B cell (primary cell): ENCODE data around the gene HIF3A.

Experiments
- EZH2 ChIP-seq: IDR thresholded peaks from 2 replicates; pipeline ENCODE4 v1.6.1; 2012; ENCODE audit warnings: borderline replicate concordance, low read depth, mild to moderate bottlenecking, moderate library complexity, low read length; ENCODE audit not compliant: insufficient read depth, poor library complexity, severe bottlenecking
- TF ChIP-seq, protein P1 (sequence below): fragments of 200-600 bp; IDR thresholded peaks from one replicate; pipeline ENCODE4 v1.8.0; 2022; ENCODE audit warnings: antibody characterized with exemption, mild to moderate bottlenecking

DNA sequence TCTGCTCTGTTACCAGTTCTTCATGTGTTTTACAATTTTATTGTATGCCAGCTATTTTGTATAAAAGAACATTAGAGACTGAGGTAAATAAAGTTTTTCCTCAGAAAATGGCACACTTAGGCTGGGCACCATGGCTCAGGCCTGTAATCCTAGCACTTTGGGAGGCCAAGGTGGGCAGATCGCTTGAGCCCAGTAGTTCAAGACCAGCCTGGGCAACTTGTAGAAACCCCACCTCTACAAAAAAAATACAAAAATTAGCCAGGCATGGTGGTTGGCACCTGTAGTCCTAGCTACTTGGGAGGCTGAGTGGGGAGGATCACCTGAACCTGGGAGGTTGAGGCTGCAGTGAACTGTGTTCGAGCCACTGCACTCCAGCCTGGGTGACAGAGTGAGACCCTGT, 84.5 kb downstream of the HIF3A start:
- TF ChIP-seq, protein P1, sequence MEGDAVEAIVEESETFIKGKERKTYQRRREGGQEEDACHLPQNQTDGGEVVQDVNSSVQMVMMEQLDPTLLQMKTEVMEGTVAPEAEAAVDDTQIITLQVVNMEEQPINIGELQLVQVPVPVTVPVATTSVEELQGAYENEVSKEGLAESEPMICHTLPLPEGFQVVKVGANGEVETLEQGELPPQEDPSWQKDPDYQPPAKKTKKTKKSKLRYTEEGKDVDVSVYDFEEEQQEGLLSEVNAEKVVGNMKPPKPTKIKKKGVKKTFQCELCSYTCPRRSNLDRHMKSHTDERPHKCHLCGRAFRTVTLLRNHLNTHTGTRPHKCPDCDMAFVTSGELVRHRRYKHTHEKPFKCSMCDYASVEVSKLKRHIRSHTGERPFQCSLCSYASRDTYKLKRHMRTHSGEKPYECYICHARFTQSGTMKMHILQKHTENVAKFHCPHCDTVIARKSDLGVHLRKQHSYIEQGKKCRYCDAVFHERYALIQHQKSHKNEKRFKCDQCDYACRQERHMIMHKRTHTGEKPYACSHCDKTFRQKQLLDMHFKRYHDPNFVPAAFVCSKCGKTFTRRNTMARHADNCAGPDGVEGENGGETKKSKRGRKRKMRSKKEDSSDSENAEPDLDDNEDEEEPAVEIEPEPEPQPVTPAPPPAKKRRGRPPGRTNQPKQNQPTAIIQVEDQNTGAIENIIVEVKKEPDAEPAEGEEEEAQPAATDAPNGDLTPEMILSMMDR: no peak
- TF ChIP-seq EZH2: no peak
